Astrocyte of the spinal cord (primary cell): ENCODE results near the gene AKT3.

Source experiments
- DNase-seq: peaks from one replicate; pipeline ENCODE4 v3.0.0; 2011; ENCODE audit warnings: low read depth, low spot score
- H3K4me3 ChIP-seq: 2 replicates; pipeline ENCODE4 v1.5.1; 2011; ENCODE audit warnings: low read depth, mild to moderate bottlenecking, low read length, moderate library complexity
- in situ Hi-C: cut with HindIII; loops from 2 replicates; pipeline ENCODE4 v1.10.0; 2017; ENCODE audit warnings: low sequenced_read_pairs
- TF ChIP-seq, protein P1 (sequence below): IDR thresholded peaks from 2 replicates; pipeline ENCODE4 v1.5.1; 2012; ENCODE audit warnings: low read depth, mild to moderate bottlenecking, low read length, inconsistent platforms

AKT3 gene

DNA sequence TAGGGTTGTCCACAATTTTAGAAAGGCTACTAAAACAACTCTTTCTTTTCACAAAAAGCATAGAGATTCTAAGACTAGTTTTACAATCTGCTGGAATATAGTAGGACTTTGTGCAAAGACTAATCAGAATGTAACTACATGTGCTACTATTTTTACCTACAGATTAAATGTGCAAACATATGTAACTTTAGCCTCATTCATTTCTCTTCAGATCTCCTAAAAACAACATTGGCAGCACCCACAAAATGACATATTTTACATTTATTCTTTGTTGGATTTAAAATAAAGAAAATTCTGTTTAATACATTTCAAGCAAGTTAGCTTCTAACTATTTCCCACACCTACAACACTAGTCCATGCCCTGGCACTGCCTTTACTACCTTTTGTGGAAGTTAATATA lies 292.2 kb downstream of the AKT3 start:
- H3K4me3 ChIP-seq, result no peak overlapping the region
- in situ Hi-C loops, result no loop called here
- DNase-seq, result no peak
- TF ChIP-seq, protein P1, sequence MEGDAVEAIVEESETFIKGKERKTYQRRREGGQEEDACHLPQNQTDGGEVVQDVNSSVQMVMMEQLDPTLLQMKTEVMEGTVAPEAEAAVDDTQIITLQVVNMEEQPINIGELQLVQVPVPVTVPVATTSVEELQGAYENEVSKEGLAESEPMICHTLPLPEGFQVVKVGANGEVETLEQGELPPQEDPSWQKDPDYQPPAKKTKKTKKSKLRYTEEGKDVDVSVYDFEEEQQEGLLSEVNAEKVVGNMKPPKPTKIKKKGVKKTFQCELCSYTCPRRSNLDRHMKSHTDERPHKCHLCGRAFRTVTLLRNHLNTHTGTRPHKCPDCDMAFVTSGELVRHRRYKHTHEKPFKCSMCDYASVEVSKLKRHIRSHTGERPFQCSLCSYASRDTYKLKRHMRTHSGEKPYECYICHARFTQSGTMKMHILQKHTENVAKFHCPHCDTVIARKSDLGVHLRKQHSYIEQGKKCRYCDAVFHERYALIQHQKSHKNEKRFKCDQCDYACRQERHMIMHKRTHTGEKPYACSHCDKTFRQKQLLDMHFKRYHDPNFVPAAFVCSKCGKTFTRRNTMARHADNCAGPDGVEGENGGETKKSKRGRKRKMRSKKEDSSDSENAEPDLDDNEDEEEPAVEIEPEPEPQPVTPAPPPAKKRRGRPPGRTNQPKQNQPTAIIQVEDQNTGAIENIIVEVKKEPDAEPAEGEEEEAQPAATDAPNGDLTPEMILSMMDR, result no peak

GRCh38 chr1:243554686-243555085 lies 295.4 kb downstream of the AKT3 start:
- TF ChIP-seq, protein P1, result no peak
- no peak overlapping the region for H3K4me3 ChIP-seq
- no peak for DNase-seq
- in situ Hi-C loops, result no loop called here

DNA sequence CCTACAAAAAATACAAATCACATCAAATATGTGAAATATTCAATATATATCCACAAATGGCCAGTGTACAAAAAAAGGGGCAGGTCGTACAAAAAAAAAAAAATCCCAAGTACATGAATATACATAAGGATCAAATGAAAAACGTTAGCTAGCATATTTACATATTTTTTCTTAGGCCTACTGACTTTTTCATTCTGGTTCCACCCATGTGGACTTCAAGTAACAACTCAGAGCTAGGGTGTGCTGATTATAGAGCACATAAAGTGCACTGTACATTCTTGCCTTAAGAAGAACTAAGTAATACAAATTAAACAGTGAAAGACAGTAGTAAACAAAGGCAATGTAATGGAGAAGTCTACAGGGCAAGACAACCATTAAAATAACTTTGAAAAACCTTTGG lies 297.0 kb downstream of the AKT3 start:
- DNase-seq, result no peak
- in situ Hi-C loops, result no loop called here
- TF ChIP-seq, protein P1, result no peak
- no peak overlapping the region for H3K4me3 ChIP-seq

GRCh38 chr1:243550276-243550675 lies 299.8 kb downstream of the AKT3 start:
- TF ChIP-seq, protein P1, result no peak
- H3K4me3 ChIP-seq, result no peak overlapping the region
- in situ Hi-C loops, result no loop called here
- DNase-seq, result peak; percentile 87

DNA sequence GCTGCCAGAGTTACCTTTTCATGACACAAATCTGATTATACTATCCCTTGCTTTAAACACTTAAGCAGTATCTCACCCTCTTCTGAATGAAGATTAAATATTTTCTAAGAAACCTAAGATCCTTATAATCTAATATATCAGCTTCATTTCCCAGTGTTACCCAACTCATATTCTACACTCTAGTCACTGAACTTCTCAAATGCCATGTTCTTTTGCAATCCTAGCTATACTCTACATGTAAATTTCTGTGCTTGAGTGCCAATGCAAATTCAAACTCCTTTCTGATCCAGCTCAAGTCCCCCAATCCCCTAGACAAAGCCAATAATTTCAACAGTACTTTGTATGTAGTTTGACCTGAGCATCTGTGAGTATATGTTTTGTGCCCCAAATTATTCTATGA lies 300.3 kb downstream of the AKT3 start:
- DNase-seq, result no peak
- no peak overlapping the region for H3K4me3 ChIP-seq
- TF ChIP-seq, protein P1, result no peak
- in situ Hi-C loops, result no loop called here

GRCh38 chr1:243549108-243549507 lies 300.9 kb downstream of the AKT3 start:
- in situ Hi-C loops, result no loop called here
- TF ChIP-seq, protein P1, result no peak
- H3K4me3 ChIP-seq, result no peak overlapping the region
- peak; percentile 73 for DNase-seq

DNA sequence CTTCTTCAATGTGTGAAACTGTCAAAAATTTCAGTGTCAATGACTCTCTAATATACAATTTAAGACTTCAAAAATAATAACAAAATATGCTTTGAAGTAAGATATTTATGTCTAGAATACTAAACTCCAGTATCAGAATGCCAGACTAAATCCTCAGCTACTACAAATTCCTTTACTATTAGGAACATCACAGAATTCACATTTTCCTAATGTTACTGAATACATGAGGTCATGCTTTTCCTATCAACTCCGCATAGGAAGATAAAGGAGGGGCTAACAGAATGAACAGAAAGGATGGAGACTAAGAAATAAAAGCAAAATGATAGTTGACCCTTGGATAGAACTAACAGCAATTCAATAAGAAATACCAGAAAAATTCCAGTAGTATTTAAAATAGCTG lies 301.5 kb downstream of the AKT3 start:
- H3K4me3 ChIP-seq, result no peak overlapping the region
- TF ChIP-seq, protein P1, result no peak
- in situ Hi-C loops, result no loop called here
- DNase-seq, result no peak
